Astrocyte (in vitro differentiated cells and primary cell): ENCODE data around the gene GUCY2D.

Source experiments
- CTCF ChIP-seq: IDR thresholded peaks from 2 replicates; pipeline ENCODE4 v1.5.1; 2011; ENCODE audit warnings: low read depth, mild to moderate bottlenecking, inconsistent platforms, low read length, moderate library complexity; ENCODE audit not compliant: insufficient read depth
- EZH2 ChIP-seq: IDR thresholded peaks from 2 replicates; pipeline ENCODE4 v1.6.1; 2012; ENCODE audit warnings: mild to moderate bottlenecking, low read length, inconsistent platforms; ENCODE audit not compliant: insufficient read depth

GRCh38 chr17:8022360-8023003 is 20.1 kb downstream of the GUCY2D start:
- TF ChIP-seq CTCF (no peak), EZH2 (no peak)
